ENCODE data around the gene SCN2B. TPM values are rescaled to one million over a fixed set of nuclear protein-coding genes. Genes with fewer than 3 reads are reported as not detected.

Gene SCN2B
- polyA plus RNA-seq, 3 donors from 2014 or later: not detected

- no peak overlapping the region for H3K4me3 Mint-ChIP-seq
- no peaks in the 10 kb centered on the region for H3K9me3 Mint-ChIP-seq
- H3K27me3 Mint-ChIP-seq (ENCODE audit: low read depth in 3 of 3): peaks cover 2 to 15% (median 13%) of the 10 kb centered on the region in 3 donors
- no peak for DNase-seq
- H3K27ac Mint-ChIP-seq: no peak overlapping the region
- H3K36me3 Mint-ChIP-seq: no peaks in the 10 kb centered on the region
- no peaks in the 10 kb centered on the region for H3K4me1 Mint-ChIP-seq
These were observed 3.9 kb upstream of the SCN2B start for GRCh38 chr11:118180300-118180703.

DNA sequence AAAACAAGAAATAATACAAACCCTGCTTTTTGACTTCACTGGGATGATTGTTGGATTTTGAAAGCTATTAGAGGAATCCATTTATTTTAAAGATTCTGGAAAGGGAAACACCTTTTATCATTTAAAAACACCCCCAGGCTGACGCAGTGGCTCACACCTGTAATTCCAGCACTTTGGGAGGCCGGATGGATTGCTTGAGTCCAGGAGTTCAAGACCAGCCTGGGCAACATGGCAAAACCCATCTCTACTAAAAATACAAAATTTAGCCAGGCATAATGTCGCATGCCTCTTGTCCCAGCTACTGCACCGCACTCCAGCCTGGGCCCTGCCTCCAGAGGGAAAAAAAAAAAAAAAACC, 317 bp upstream of the SCN2B start:
- no peak overlapping the region for H3K4me3 Mint-ChIP-seq
- H3K27me3 Mint-ChIP-seq (ENCODE audit: low read depth in 3 of 3): peaks cover 2 to 10% (median 6%) of the 10 kb centered on the region in 3 donors
- H3K36me3 Mint-ChIP-seq: no peaks in the 10 kb centered on the region
- no peak for DNase-seq
- H3K27ac Mint-ChIP-seq: no peak overlapping the region
- H3K9me3 Mint-ChIP-seq: no peaks in the 10 kb centered on the region
- H3K4me1 Mint-ChIP-seq: no peaks in the 10 kb centered on the region

DNA sequence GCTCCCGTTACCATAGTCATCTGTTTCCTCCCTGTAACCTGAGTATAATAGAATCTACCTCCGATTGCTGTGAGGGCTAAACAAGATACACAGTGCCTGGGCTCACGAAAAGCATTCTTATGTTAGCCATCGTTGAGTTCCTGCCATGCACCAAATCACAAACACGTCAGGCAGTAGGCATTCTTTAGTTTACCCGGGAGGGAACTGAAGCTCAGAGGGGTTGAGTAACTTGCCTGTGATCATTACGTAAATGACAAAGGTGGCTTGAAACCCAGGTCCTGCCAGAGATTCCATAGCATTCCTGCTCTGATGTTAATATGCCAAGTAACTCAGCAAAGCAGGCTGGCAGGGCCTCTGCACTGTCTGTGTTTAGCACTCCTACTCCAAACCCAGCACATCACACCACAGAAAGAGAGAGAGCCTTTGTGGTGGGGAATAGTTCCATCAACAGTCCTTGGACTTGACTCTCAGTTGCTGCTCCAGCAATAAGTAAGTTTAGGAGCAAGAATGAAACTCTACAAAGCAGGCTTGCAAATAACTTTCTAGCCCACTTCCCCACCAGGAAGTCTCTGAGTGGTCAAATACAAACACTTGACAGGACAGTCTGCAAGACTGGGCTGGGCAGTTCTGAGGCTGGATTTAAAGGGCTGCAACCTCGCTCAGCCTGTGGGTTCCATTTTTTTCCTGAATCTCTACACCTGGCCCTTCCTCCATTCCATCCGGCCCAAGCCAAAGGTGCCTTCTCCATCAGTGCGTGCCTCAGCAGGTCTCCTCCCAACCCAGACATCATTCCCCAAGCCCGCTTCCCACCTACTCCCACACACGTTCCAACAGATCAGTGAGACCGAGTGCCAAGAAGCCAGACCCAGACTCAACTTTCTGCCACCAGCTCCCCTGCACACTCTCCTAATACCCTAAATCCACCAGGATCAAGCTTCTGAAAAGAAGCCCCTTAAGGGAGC, 1.1 kb downstream of the SCN2B start:
- Mint-ChIP-seq H3K9me3 (no peaks in the 10 kb centered on the region), H3K27me3 (ENCODE audit: low read depth in 3 of 3) (peaks cover 2 to 12% (median 6%) of the 10 kb centered on the region in 3 donors), H3K4me1 (no peaks in the 10 kb centered on the region), H3K4me3 (no peak overlapping the region), H3K27ac (no peak overlapping the region), H3K36me3 (no peaks in the 10 kb centered on the region)
- DNase-seq: no peak

GRCh38 chr11:118174006-118174567, 2.4 kb downstream of the SCN2B start:
- no peak overlapping the region for H3K27ac Mint-ChIP-seq

GRCh38 chr11:118172356-118172755, 4.1 kb downstream of the SCN2B start:
- Mint-ChIP-seq H3K9me3 (no peaks in the 10 kb centered on the region), H3K4me3 (no peak overlapping the region), H3K36me3 (no peaks in the 10 kb centered on the region), H3K27ac (no peak overlapping the region), H3K4me1 (no peaks in the 10 kb centered on the region), H3K27me3 (ENCODE audit: low read depth in 3 of 3) (peaks cover 3 to 14% (median 5%) of the 10 kb centered on the region in 3 donors)
- no peak for DNase-seq

More at GRCh38 chr11:118174006-118174567, 2.4 kb downstream of the SCN2B start:
- Mint-ChIP-seq H3K27me3 (ENCODE audit: low read depth in 3 of 3) (peaks cover 2 to 7% (median 3%) of the 10 kb centered on the region in 3 donors), H3K36me3 (no peaks in the 10 kb centered on the region), H3K4me1 (no peaks in the 10 kb centered on the region), H3K9me3 (no peaks in the 10 kb centered on the region), H3K4me3 (no peak overlapping the region)
- no peak for DNase-seq

DNA sequence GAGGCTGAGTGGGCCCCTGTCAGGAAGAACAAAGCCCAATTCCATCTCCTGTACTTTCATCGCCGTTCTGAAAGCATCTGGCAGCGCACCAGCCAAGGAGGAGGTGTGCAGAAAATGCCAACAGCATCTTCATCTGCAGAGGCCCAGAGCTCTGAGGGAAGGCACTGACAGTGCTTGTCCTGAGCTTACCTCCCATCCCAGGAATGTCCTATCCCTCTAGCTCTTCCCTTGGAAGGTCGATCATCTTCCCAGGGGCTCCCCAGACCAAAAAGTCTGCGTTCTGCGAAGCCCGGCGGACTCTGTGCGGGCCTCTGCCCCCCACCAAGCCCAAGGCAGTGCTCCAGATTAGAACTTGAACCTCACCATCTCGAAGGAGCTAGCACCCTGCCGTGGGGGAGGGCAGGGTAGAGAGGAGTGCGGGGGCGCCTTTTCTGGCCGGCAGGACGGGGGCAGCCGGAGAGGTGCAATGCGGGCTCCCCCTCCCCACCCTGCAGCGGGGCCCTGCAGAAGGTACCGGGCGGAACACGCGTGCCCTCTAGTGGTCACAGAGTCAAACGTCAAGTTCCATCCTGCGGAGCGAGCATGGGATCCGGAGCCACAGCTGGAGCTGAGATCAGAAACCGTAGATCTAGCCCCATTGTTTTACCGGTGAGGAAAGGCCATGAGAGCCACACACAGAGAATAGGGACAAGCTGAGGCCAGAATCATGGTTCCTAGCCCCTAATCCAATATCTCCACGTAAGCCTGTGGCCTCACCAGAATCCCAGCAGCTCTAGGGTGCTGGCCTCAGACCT, 5.0 kb downstream of the SCN2B start:
- Mint-ChIP-seq H3K27me3 (ENCODE audit: low read depth in 3 of 3) (peaks cover 3 to 12% (median 5%) of the 10 kb centered on the region in 3 donors), H3K27ac (no peak overlapping the region), H3K9me3 (no peaks in the 10 kb centered on the region), H3K4me1 (no peaks in the 10 kb centered on the region), H3K4me3 (no peak overlapping the region), H3K36me3 (no peaks in the 10 kb centered on the region)
- DNase-seq: peak; percentile 45 to 63 (median 54)

GRCh38 chr11:118170882-118171268, 5.6 kb downstream of the SCN2B start:
- no peak overlapping the region for H3K27ac Mint-ChIP-seq
- no peaks in the 10 kb centered on the region for H3K9me3 Mint-ChIP-seq
- H3K27me3 Mint-ChIP-seq (ENCODE audit: low read depth in 3 of 3): peaks cover 1 to 12% (median 2%) of the 10 kb centered on the region in 3 donors
- DNase-seq: no peak
- H3K4me3 Mint-ChIP-seq: no peak overlapping the region
- H3K4me1 Mint-ChIP-seq: no peaks in the 10 kb centered on the region
- H3K36me3 Mint-ChIP-seq: no peaks in the 10 kb centered on the region

DNA sequence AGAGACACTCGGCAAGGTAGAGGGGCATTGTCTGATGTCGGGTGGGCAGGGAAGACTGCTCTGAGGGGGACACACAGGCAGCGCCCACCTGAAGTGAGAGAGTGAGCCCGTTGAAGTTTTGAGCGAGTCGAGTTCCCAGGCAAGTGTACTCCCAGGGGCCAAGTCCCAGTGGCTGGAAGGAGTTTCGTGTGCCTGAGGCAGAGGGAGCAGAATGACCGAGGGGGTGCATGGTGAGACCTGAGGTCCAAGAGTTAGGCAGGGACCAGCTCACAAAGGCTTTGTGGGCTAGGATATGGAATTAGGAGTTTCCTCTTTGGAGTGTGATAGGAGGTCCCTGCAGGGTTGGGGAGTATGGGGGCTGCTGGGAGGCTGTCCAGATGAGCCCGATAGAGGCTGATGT, 6.2 kb downstream of the SCN2B start:
- H3K4me1 Mint-ChIP-seq: no peaks in the 10 kb centered on the region
- H3K4me3 Mint-ChIP-seq: no peak overlapping the region
- no peaks in the 10 kb centered on the region for H3K36me3 Mint-ChIP-seq
- H3K9me3 Mint-ChIP-seq: no peaks in the 10 kb centered on the region
- no peak for DNase-seq
- H3K27me3 Mint-ChIP-seq (ENCODE audit: low read depth in 3 of 3): peaks cover 1 to 12% (median 2%) of the 10 kb centered on the region in 3 donors
- H3K27ac Mint-ChIP-seq: no peak overlapping the region

GRCh38 chr11:118169300-118170140, 6.9 kb downstream of the SCN2B start:
- no peak for DNase-seq
- Mint-ChIP-seq H3K4me1 (no peaks in the 10 kb centered on the region), H3K27me3 (ENCODE audit: low read depth in 3 of 3) (peaks cover 1 to 12% (median 2%) of the 10 kb centered on the region in 3 donors), H3K27ac (no peak overlapping the region), H3K9me3 (no peaks in the 10 kb centered on the region), H3K4me3 (no peak overlapping the region), H3K36me3 (no peaks in the 10 kb centered on the region)

DNA sequence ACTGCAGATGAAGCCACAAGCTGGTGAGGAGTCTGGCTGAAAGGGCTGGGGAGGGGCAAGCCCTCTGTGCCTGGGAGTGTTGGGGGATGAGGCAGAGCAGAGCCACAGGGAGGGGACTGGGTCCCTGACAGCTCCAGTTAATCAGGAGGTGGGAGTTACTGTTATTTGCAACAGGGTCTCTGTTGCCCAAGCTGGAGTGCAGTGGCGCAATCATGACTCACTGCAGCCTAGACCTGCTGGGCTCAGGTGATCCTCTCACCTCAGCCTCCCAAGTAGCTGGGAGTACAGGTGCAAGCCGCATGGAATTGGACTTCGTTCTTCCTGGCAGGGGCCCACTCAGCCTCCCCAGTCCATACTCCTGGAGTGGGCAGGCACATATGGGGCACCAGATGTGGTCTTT, 7.7 kb downstream of the SCN2B start:
- no peaks in the 10 kb centered on the region for H3K4me1 Mint-ChIP-seq
- no peaks in the 10 kb centered on the region for H3K36me3 Mint-ChIP-seq
- H3K27me3 Mint-ChIP-seq (ENCODE audit: low read depth in 3 of 3): peaks cover 1 to 15% (median 3%) of the 10 kb centered on the region in 3 donors
- DNase-seq: no peak
- H3K27ac Mint-ChIP-seq: no peak overlapping the region
- H3K9me3 Mint-ChIP-seq: no peaks in the 10 kb centered on the region
- no peak overlapping the region for H3K4me3 Mint-ChIP-seq

- DNase-seq: no peak
- Mint-ChIP-seq H3K27me3 (ENCODE audit: low read depth in 3 of 3) (peaks cover 1 to 15% (median 3%) of the 10 kb centered on the region in 3 donors), H3K27ac (no peak overlapping the region), H3K4me1 (no peaks in the 10 kb centered on the region), H3K36me3 (no peaks in the 10 kb centered on the region), H3K4me3 (no peak overlapping the region), H3K9me3 (no peaks in the 10 kb centered on the region)
These were observed 8.1 kb downstream of the SCN2B start for GRCh38 chr11:118168316-118168715.

DNA sequence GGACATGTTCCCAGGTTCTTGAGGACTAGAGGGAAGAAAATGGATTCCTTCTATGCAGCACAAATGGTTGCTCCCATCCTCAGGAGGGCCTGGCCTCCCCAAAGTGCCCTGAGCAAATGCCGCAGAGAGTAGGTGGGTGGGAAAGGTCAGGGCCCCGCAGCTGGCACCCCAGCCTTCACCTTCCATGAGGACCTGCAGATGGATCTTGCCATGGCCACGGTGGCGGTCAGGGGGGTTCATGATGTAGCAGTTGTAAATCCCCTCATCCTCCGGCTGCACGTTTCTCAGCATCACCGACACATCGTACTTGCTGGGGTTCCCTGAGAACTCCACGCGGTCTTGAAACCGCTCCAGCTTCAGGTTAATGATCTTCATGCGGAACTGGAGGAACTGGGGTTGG, 8.5 kb downstream of the SCN2B start:
- no peaks in the 10 kb centered on the region for H3K4me1 Mint-ChIP-seq
- DNase-seq: no peak
- peaks cover 1 to 15% (median 3%) of the 10 kb centered on the region in 3 donors for H3K27me3 Mint-ChIP-seq (ENCODE audit: low read depth in 3 of 3)
- H3K36me3 Mint-ChIP-seq: no peaks in the 10 kb centered on the region
- H3K27ac Mint-ChIP-seq: no peak overlapping the region
- no peak overlapping the region for H3K4me3 Mint-ChIP-seq
- H3K9me3 Mint-ChIP-seq: no peaks in the 10 kb centered on the region

GRCh38 chr11:118167253-118167652, 9.2 kb downstream of the SCN2B start:
- Mint-ChIP-seq H3K4me3 (no peak overlapping the region), H3K27me3 (ENCODE audit: low read depth in 3 of 3) (peaks cover 1 to 15% (median 3%) of the 10 kb centered on the region in 3 donors), H3K4me1 (no peaks in the 10 kb centered on the region), H3K36me3 (no peaks in the 10 kb centered on the region), H3K9me3 (no peaks in the 10 kb centered on the region), H3K27ac (no peak overlapping the region)
- no peak for DNase-seq

Data from immature natural killer cell (primary cell).